GM19397 (cell line): ENCODE data around the gene TESK2.
A peak's percentile ranks its signal among the peaks of the same experiment; 100 is the strongest.
"Not testable (repeated sequence)": the region's sequence is repeated elsewhere in the genome, so short reads cannot be mapped to it uniquely, and the experiment has no call there.

ENCODE experiments used
- ATAC-seq: cut with Tn5 transposase; IDR thresholded peaks from one replicate; pipeline ENCODE4 v1.9.1; 2021; ENCODE audit warnings: mild to moderate bottlenecking, moderate library complexity; ENCODE audit not compliant: unreplicated experiment

TESK2 gene

DNA sequence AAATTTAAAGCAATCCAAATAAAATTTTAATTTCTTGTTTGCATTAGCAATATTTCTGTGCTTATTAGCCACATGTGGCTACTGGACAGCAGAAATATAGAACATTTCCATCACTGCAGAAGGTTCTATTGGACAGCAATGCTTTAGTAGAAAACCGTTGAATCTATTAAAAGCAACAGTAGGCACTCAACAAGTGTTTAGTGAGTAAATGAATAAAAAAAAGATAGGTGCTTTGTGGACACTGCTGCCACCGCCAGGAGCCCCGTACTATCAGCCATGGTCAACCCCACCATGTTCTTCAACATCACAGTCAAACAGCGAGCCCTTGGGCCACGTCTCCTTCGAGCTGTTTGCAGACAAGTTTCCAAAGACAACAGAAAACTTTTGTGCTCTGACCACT is 76.2 kb downstream of the TESK2 start:
- no peak for ATAC-seq

DNA sequence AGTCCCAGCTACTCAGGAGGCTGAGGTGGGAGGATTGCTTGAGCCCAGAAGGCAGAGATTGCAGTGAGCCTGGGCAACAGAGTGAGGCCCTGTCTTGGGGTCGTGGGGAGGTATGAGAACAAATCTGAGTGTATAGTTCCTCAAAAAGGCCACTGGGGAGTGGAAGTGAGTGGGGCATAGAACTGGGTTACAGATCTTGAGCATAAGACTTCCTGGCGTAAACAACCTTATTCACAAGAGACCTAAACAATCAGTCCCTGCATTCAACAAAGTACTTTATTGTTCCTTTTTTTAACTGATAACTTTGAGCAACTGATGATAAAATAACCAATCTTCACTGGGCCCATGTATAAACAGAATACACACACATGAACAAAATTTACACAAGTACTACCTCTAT is 78.1 kb downstream of the TESK2 start:
- no peak for ATAC-seq

DNA sequence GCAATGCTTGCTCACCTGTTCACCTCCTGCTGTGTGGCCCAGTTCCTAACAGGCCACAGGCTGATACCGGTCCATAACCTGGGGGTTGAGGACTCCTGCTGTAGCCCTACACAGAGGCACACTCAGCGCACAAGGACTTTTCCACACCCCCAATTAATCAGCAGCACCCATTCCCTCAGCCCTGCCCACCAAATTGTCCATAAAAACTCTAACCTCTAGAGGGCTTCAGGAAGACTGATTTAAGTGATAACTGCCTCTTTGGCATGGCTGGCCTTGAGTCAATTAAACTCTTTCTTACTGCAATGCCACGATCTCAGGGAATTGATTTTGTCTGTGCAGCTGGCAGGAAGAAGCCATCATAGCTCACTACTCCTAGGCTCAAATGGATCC is 79.5 kb downstream of the TESK2 start:
- no peak for ATAC-seq

GRCh38 chr1:45410850-45411509 is 80.0 kb downstream of the TESK2 start:
- no peak for ATAC-seq

- ATAC-seq, result no peak
Measured at GRCh38 chr1:45409276-45409675, 81.7 kb downstream of the TESK2 start.

GRCh38 chr1:45407629-45408287 is 83.2 kb downstream of the TESK2 start:
- ATAC-seq, result no peak

DNA sequence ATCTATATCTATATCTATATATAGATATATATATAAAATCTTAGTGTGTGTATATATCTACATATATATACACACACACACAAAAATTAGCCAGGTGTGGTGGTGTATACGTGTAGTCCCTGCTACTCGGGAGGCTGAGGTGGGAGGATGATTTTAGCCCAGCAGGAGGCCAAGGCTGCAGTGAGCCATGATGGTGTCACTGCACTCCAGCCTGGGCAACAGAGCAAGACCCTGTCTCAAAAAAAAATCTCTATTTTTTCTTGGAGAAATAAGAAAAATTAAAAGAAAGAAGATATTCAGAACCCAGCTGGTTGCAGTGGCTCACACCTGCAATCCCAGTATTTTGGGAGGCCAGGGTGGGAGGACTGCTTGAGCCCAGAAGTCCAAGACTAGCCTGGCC is 85.3 kb downstream of the TESK2 start:
- no peak for ATAC-seq

DNA sequence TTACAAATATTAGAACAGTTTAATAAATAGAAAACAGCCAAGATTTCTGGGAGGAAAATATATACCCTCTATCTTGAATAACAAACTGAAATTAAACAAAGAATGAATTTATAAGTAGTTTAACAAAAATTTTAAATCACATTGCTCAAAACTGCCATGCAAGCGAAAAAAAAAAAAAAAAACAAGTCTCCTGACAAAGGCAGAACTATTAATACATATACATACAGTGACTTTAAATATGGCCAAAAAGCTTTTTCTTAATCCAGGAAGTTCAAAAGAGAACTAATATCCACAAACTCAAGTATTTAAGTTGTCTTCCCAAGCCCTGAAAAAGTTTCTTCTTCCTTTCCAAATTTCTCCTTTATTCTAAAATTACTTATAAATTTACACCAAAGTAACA is 87.2 kb downstream of the TESK2 start:
- ATAC-seq, result no peak

GRCh38 chr1:45403298-45403697 is 87.7 kb downstream of the TESK2 start:
- no peak for ATAC-seq

DNA sequence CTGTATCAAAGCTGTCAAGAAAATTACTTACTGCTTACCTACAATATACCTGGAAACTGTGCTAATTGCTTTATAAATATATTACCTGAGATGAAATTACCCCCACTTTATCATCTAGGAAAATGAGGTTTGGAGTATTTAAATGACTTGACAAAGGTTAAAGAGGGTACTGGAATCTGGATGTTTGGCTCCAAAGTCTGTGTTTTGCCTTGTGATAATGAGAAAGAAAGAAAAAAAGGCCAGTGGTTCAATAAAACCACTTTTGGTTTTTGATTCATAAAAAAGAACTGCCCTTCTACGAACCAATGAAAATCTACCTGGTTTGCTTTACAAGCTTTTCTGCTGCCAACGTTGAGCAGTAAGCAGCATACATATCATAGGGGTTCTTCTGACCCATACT is 89.4 kb downstream of the TESK2 start:
- no peak for ATAC-seq

GRCh38 chr1:45400049-45400448 is 90.9 kb downstream of the TESK2 start:
- ATAC-seq, result no peak

GRCh38 chr1:45397285-45397684 is 93.7 kb downstream of the TESK2 start:
- no peak for ATAC-seq

- ATAC-seq, result no peak
Measured at GRCh38 chr1:45395582-45395981, 95.4 kb downstream of the TESK2 start.

DNA sequence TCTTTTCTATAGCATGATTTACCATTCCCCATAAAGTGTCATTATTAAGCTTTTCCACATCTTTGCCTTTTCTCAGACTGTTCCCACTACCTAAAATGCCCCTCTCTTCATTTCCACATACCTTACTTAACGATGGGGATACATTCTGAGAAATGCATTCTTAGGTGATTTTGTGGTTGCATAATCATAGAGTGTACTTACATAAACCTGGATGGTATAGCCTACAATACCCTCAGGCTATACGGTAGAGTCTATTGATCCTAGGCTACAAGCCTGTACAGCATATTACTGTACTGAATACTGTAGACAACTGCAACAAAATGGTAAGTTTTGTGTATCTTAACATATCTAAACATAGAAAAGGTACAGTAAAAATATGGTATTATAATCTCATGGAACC is 95.9 kb downstream of the TESK2 start:
- ATAC-seq, result no peak

DNA sequence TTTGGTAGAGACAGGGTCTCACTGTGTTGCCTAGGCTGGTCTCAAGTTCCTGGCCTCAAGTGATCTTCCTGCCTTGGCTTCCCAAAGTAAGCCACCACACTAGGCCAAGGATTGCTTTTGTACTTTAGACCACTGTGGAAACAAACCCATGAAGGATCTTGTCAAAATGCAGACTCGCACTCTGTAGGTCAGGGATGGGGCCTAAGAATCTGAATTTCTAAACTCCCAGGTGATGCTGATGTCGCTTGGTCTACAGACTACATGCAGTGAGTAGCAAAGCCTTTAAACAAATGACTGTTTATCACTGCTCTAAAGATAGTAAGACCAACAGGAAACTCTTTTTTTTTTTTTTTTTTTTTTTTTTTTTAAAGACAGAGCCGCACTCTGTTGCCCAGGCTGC is 96.6 kb downstream of the TESK2 start:
- ATAC-seq, result peak; percentile 73

DNA sequence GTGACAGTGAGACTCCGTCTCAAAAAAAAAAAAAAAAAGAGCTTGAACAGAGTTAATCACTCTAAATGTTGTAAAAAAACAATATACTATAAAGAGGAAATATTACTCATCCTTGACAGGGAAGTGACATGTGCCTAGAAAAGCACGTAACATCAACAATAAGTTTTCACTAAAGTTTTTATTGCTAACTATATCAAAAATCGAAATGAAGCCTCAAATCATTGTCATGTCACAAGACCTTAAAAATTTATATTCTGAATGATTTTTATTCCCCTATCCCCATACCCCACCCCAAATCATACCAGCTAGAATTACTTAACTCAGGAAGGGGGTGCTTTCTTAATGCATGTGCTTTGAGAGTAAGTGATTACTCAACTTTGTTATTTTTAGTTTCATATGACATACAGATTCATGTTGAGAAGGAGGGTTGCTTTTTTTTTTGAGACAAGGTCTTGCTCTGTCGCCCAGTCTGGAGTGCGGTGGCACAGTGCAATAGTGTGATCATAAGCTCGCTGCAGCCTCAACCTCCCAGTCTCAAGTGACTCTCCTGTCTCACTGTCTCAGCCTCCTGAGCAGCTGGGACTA is 97.2 kb downstream of the TESK2 start:
- ATAC-seq, result peak; percentile 70

GRCh38 chr1:45386219-45386618 is 104.7 kb downstream of the TESK2 start:
- no peak for ATAC-seq

DNA sequence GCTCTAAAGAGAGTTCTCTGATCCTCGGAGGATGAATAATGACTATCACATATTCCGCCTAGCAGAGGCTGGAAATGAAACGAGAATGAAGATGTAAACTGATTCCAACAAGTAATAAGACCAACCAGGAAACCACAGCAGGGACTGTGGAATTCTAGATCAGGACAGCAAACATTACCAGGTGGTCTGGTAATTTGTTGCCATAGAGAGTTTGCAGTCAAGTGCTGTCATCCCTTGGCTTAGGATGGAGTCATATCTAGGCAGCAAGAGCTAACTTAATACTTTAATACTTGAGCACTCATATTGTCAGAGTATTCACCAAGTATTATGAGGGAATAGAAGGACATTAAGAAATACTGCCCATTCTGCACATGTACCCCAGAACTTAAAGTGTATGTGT is 105.7 kb downstream of the TESK2 start:
- no peak for ATAC-seq

- ATAC-seq, result not testable (repeated sequence)
Measured at GRCh38 chr1:45384213-45384612, 106.8 kb downstream of the TESK2 start.

GRCh38 chr1:45383191-45383590 is 107.8 kb downstream of the TESK2 start:
- no peak for ATAC-seq

DNA sequence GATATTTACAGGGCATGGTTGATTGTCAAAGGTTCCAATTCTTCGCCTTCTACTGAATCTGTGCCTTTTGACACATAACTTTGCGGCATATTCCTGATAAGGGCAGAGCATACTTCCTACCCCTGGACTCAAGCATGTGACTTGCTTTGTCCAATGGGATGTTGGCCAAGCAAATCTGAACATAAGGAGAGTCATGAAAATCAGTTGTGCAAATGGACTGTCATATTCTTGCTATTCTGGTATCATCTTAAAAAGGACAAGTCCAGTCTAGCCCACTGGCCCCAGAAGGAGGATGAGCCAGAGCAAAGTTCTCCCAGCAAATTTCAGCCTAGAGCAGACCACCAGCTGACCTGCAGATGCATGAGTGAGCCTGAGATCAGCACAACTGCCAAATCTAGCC is 109.7 kb downstream of the TESK2 start:
- no peak for ATAC-seq

- no peak for ATAC-seq
Measured at GRCh38 chr1:45380730-45381129, 110.2 kb downstream of the TESK2 start.

GRCh38 chr1:45380125-45380524 is 110.8 kb downstream of the TESK2 start:
- no peak for ATAC-seq
